ENCODE measurements around the gene FCHSD2. TPM values are rescaled to one million over a fixed set of nuclear protein-coding genes. Genes with fewer than 3 reads are reported as not detected.

Gene FCHSD2
- total RNA-seq, 2 donors from 2014 or later = 36.0 to 48.0 TPM

GRCh38 chr11:72826942-72827480 is 315.1 kb downstream of the FCHSD2 start:
- intact Hi-C loops (cut with DNase I) = loop anchor here in 1 of 2 donors (5.0 kb wide), 1 partner anchor 350 kb away; no protein-coding TSS in a partner anchor
- no peak for DNase-seq
- ATAC-seq = no peak

- ATAC-seq (no peak), DNase-seq (no peak)
- intact Hi-C loops (cut with DNase I) = loop anchor here in 1 of 2 donors (5.0 kb wide), 1 partner anchor 351 kb away; no protein-coding TSS in a partner anchor
Measured at GRCh38 chr11:72826191-72826941, 315.8 kb downstream of the FCHSD2 start.

GRCh38 chr11:72825661-72826060 is 316.5 kb downstream of the FCHSD2 start:
- no peak for ATAC-seq
- intact Hi-C loops (cut with DNase I) = loop anchor here in 1 of 2 donors (5.0 kb wide), 1 partner anchor 352 kb away; no protein-coding TSS in a partner anchor
- DNase-seq = no peak

- intact Hi-C loops (cut with DNase I) = loop anchor here in 1 of 2 donors (5.0 kb wide), 1 partner anchor 352 kb away; no protein-coding TSS in a partner anchor
- no peak for DNase-seq
- ATAC-seq = no peak
Measured at GRCh38 chr11:72824811-72825505, 317.2 kb downstream of the FCHSD2 start.

- ATAC-seq (no peak), DNase-seq (no peak)
- intact Hi-C loops (cut with DNase I) = no loop called here
Measured at GRCh38 chr11:72824020-72824419, 318.1 kb downstream of the FCHSD2 start.

GRCh38 chr11:72823105-72823804 is 318.9 kb downstream of the FCHSD2 start:
- intact Hi-C loops (cut with DNase I) = no loop called here
- no peak for ATAC-seq

GRCh38 chr11:72821920-72822799 is 320.0 kb downstream of the FCHSD2 start:
- peak; percentile 91 for DNase-seq
- peak; percentile 86 to 89 for ATAC-seq
- intact Hi-C loops (cut with DNase I) = no loop called here

More at GRCh38 chr11:72823105-72823804, 318.9 kb downstream of the FCHSD2 start:
- DNase-seq = no peak

GRCh38 chr11:72821221-72821919 is 320.7 kb downstream of the FCHSD2 start:
- intact Hi-C loops (cut with DNase I) = no loop called here
- no peak for DNase-seq
- peak; percentile 0 to 4 for ATAC-seq

- intact Hi-C loops (cut with DNase I) = no loop called here
- DNase-seq (no peak), ATAC-seq (no peak)
Measured at GRCh38 chr11:72820439-72821139, 321.5 kb downstream of the FCHSD2 start.

- ATAC-seq (no peak), DNase-seq (no peak)
- intact Hi-C loops (cut with DNase I) = no loop called here
Measured at GRCh38 chr11:72818971-72819370, 323.1 kb downstream of the FCHSD2 start.

- intact Hi-C loops (cut with DNase I) = no loop called here
- DNase-seq = no peak
- ATAC-seq = no peak
Measured at GRCh38 chr11:72817966-72818365, 324.2 kb downstream of the FCHSD2 start.

GRCh38 chr11:72816404-72816990 is 325.6 kb downstream of the FCHSD2 start:
- ATAC-seq = no peak
- intact Hi-C loops (cut with DNase I) = no loop called here
- DNase-seq = no peak

- ATAC-seq (no peak), DNase-seq (no peak)
- intact Hi-C loops (cut with DNase I) = no loop called here
Measured at GRCh38 chr11:72815110-72815618, 327.0 kb downstream of the FCHSD2 start.

GRCh38 chr11:72814286-72815109 is 327.6 kb downstream of the FCHSD2 start, which contains the start of gene ATG16L2:
Gene ATG16L2 (plus strand): TSS chr11:72814411. CDS start chr11:72814446, 35 bp downstream.
- DNase-seq (peak; percentile 89), ATAC-seq (peak; percentile 95 to 96)
- intact Hi-C loops (cut with DNase I) = loop anchor here in 1 of 2 donors (5.0 kb wide), 1 partner anchor 87 kb away; no protein-coding TSS in a partner anchor

GRCh38 chr11:72813740-72814285 is 328.3 kb downstream of the FCHSD2 start:
- intact Hi-C loops (cut with DNase I) = loop anchor here in 1 of 2 donors (5.0 kb wide), 1 partner anchor 87 kb away; no protein-coding TSS in a partner anchor
- DNase-seq (peak; percentile 89), ATAC-seq (peak; percentile 91)
